ENCODE measurements around the gene UCP3.

- TF ChIP-seq CTCF (IDR thresholded peaks at IDR 0.05) (no peak), EP300 (IDR thresholded peaks at IDR 0.05; ENCODE audit: low read depth) (no peak)
These were observed 37.6 kb downstream of the UCP3 start for GRCh38 chr11:73971175-73971719.
